Neural cell (in vitro differentiated cells): Measurements from ENCODE around the gene OBSCN. TPM values are rescaled to one million over a fixed set of nuclear protein-coding genes. Genes with fewer than 3 reads are reported as not detected.
"Not testable (repeated sequence)": the region's sequence is repeated elsewhere in the genome, so short reads cannot be mapped to it uniquely, and the experiment has no call there.

Experiments used
- H2AFZ ChIP-seq: fragments of 200-600, 300-800 bp; sonication (generic), shearing (Covaris generic); 2 replicates; pipeline ENCODE4 v1.6.0; 2014; ENCODE audit warnings: low read depth, mild to moderate bottlenecking, antibody characterized with exemption, low read length, moderate library complexity
- H3F3A ChIP-seq: fragments of 200-600 bp; shearing (Covaris generic); 2 replicates; pipeline ENCODE4 v1.6.1; 2016; ENCODE audit warnings: mild to moderate bottlenecking, moderate library complexity, mixed read lengths, antibody characterized with exemption, low read length; ENCODE audit not compliant: insufficient read depth, poor library complexity, severe bottlenecking
- H3K27ac ChIP-seq: fragments of 200-600, 300-800 bp; sonication (generic), shearing (Covaris generic); 2 replicates; pipeline ENCODE4 v1.5.1; 2014; ENCODE audit warnings: mild to moderate bottlenecking, low read length, moderate library complexity
- H3K27me3 ChIP-seq: fragments of 300-800, 200-600 bp; sonication (generic), shearing (Covaris generic); 2 replicates; pipeline ENCODE4 v1.6.0; 2014; ENCODE audit warnings: mild to moderate bottlenecking, low read depth, low read length, moderate library complexity; ENCODE audit not compliant: insufficient read depth
- H3K36me3 ChIP-seq: fragments of 300-800, 200-600 bp; sonication (generic), shearing (Covaris generic); 2 replicates; pipeline ENCODE4 v1.5.1; 2014; ENCODE audit warnings: mild to moderate bottlenecking, antibody characterized with exemption, low read length, moderate library complexity; ENCODE audit not compliant: insufficient read depth
- H3K4me2 ChIP-seq: fragments of 300-800, 200-600 bp; sonication (generic), shearing (Covaris generic); 2 replicates; pipeline ENCODE4 v1.6.0; 2014; ENCODE audit warnings: mild to moderate bottlenecking, low read length
- H3K4me3 ChIP-seq: fragments of 300-800, 200-600 bp; sonication (generic), shearing (Covaris generic); 2 replicates; pipeline ENCODE4 v1.5.1; 2014; ENCODE audit warnings: mild to moderate bottlenecking, low read length, moderate library complexity
- H3K79me2 ChIP-seq: fragments of 200-600 bp; shearing (Covaris generic); replicated peaks from 2 replicates; pipeline ENCODE4 v1.6.0; 2014; ENCODE audit warnings: mild to moderate bottlenecking, low read length, moderate library complexity; ENCODE audit not compliant: insufficient read depth
- H3K9ac ChIP-seq: fragments of 300-800, 200-600 bp; sonication (generic), shearing (Covaris generic); 2 replicates; pipeline ENCODE4 v1.6.1; 2016; ENCODE audit warnings: mild to moderate bottlenecking, low read length, mixed read lengths
- H3K9me2 ChIP-seq: fragments of 200-600 bp; shearing (Covaris generic); 2 replicates; pipeline ENCODE4 v1.6.1; 2016; ENCODE audit warnings: mild to moderate bottlenecking, low read length, mixed read lengths; ENCODE audit not compliant: insufficient read depth
- H3K9me3 ChIP-seq: fragments of 200-600, 300-800 bp; sonication (generic), shearing (Covaris generic); 2 replicates; pipeline ENCODE4 v1.6.1; 2016; ENCODE audit warnings: mild to moderate bottlenecking, mixed run types, low read length, moderate library complexity, mixed read lengths
- H4K20me1 ChIP-seq: fragments of 200-600 bp; shearing (Covaris generic); 2 replicates; pipeline ENCODE4 v1.6.1; 2016; ENCODE audit warnings: mild to moderate bottlenecking, mixed run types; ENCODE audit not compliant: insufficient read depth
- EZH2 ChIP-seq: fragments of 200-600, 300-800 bp; shearing (Covaris generic), sonication (generic); IDR thresholded peaks from 2 replicates; pipeline ENCODE4 v1.6.1; 2014; ENCODE audit warnings: antibody characterized with exemption, low read length, borderline replicate concordance, mild to moderate bottlenecking; ENCODE audit not compliant: insufficient read depth, poor library complexity, severe bottlenecking
- MXI1 ChIP-seq: fragments of 450-650 bp; conservative IDR thresholded peaks from 2 replicates; pipeline ENCODE4 v1.6.1; 2014; ENCODE audit warnings: antibody characterized with exemption, mild to moderate bottlenecking; ENCODE audit not compliant: poor library complexity, severe bottlenecking
- POLR2AphosphoS5 ChIP-seq: IDR thresholded peaks from 2 replicates; pipeline ENCODE4 v1.6.1; 2012
- RAD21 ChIP-seq: fragments of 450-650 bp; conservative IDR thresholded peaks from 2 replicates; pipeline ENCODE4 v1.6.1; 2014; ENCODE audit warnings: antibody characterized with exemption, mild to moderate bottlenecking, moderate library complexity
- SMC3 ChIP-seq: fragments of 450-650 bp; conservative IDR thresholded peaks from 2 replicates; pipeline ENCODE4 v1.6.1; 2014; ENCODE audit warnings: antibody characterized with exemption, mild to moderate bottlenecking, moderate library complexity; ENCODE audit not compliant: poor library complexity
- TAF1 ChIP-seq: IDR thresholded peaks from 2 replicates; pipeline ENCODE4 v1.6.1; 2012; ENCODE audit warnings: low read depth
- polyA plus RNA-seq: library from polyadenylated mRNA; depleted of rRNA; stranded (reverse); fragments of >200 nt; gene quantifications from 2 replicates; pipeline ENCODE4 v1.2.3, GENCODE V29; 2014
- TF ChIP-seq, protein P1 (sequence below): fragments of 450-650 bp; IDR thresholded peaks from 2 replicates; pipeline ENCODE4 v1.5.1; 2014; ENCODE audit warnings: antibody characterized with exemption, mild to moderate bottlenecking, moderate library complexity; ENCODE audit not compliant: poor library complexity, severe bottlenecking
- TF ChIP-seq, protein P2 (sequence below): IDR thresholded peaks from 2 replicates; pipeline ENCODE4 v1.6.1; 2012; ENCODE audit warnings: borderline replicate concordance

OBSCN gene
- polyA plus RNA-seq, 1 donor from 2014 or later = 7.2 TPM

DNA sequence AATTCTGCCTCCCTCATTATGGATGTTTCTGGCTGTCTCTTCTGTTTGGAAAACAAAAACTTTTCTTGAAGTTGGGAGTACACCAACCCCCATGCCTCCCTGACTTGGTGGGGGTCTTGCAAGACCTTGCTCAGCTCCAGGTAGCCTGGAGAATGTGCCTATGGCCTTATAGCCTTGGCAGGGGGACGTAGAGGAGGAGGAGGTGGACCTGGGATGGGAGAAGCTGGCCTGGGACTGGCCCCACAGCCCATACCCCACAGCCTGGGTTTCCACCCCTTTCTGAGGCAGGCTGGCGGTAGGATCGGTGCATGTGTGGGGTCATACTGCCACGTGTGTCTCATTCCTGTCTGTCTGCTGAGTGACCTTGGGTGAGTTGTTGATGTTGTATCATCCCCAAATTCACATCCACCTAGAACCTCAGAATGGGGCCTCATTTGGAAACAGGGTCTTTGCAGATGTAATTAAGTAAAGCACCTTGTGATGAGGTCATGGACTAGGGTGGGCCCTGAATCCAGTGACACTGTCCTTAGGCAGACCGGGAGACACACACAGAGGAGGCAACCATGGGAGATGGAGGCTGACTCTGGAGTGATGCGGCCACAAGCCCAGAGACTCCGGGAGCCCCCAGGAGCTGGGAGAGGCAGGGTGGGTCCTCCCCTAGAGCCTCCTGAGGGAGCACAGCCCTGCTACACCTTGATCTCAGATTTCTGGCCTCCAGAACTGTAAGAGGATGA, 18.5 kb downstream of the OBSCN start:
- Histone ChIP-seq H2AFZ (no peak overlapping the region), H3K9me3 (no peaks in the 10 kb centered on the region), H3K27me3 (no peaks in the 10 kb centered on the region), H3K9me2 (no peaks in the 10 kb centered on the region), H3K4me3 (no peak overlapping the region), H3F3A (no peaks in the 10 kb centered on the region), H3K79me2 (no peaks in the 10 kb centered on the region), H3K36me3 (no peaks in the 10 kb centered on the region), H3K27ac (no peak overlapping the region), H4K20me1 (no peaks in the 10 kb centered on the region), H3K9ac (no peak overlapping the region), H3K4me2 (no peak overlapping the region)
- no peak for TF ChIP-seq SMC3
- TF ChIP-seq MXI1 = no peak
- TF ChIP-seq, protein P1, sequence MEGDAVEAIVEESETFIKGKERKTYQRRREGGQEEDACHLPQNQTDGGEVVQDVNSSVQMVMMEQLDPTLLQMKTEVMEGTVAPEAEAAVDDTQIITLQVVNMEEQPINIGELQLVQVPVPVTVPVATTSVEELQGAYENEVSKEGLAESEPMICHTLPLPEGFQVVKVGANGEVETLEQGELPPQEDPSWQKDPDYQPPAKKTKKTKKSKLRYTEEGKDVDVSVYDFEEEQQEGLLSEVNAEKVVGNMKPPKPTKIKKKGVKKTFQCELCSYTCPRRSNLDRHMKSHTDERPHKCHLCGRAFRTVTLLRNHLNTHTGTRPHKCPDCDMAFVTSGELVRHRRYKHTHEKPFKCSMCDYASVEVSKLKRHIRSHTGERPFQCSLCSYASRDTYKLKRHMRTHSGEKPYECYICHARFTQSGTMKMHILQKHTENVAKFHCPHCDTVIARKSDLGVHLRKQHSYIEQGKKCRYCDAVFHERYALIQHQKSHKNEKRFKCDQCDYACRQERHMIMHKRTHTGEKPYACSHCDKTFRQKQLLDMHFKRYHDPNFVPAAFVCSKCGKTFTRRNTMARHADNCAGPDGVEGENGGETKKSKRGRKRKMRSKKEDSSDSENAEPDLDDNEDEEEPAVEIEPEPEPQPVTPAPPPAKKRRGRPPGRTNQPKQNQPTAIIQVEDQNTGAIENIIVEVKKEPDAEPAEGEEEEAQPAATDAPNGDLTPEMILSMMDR = no peak
- no peak for TF ChIP-seq EZH2
- TF ChIP-seq, protein P2, sequence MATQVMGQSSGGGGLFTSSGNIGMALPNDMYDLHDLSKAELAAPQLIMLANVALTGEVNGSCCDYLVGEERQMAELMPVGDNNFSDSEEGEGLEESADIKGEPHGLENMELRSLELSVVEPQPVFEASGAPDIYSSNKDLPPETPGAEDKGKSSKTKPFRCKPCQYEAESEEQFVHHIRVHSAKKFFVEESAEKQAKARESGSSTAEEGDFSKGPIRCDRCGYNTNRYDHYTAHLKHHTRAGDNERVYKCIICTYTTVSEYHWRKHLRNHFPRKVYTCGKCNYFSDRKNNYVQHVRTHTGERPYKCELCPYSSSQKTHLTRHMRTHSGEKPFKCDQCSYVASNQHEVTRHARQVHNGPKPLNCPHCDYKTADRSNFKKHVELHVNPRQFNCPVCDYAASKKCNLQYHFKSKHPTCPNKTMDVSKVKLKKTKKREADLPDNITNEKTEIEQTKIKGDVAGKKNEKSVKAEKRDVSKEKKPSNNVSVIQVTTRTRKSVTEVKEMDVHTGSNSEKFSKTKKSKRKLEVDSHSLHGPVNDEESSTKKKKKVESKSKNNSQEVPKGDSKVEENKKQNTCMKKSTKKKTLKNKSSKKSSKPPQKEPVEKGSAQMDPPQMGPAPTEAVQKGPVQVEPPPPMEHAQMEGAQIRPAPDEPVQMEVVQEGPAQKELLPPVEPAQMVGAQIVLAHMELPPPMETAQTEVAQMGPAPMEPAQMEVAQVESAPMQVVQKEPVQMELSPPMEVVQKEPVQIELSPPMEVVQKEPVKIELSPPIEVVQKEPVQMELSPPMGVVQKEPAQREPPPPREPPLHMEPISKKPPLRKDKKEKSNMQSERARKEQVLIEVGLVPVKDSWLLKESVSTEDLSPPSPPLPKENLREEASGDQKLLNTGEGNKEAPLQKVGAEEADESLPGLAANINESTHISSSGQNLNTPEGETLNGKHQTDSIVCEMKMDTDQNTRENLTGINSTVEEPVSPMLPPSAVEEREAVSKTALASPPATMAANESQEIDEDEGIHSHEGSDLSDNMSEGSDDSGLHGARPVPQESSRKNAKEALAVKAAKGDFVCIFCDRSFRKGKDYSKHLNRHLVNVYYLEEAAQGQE = no peak
- TF ChIP-seq TAF1 = no peak
- TF ChIP-seq RAD21 = no peak

DNA sequence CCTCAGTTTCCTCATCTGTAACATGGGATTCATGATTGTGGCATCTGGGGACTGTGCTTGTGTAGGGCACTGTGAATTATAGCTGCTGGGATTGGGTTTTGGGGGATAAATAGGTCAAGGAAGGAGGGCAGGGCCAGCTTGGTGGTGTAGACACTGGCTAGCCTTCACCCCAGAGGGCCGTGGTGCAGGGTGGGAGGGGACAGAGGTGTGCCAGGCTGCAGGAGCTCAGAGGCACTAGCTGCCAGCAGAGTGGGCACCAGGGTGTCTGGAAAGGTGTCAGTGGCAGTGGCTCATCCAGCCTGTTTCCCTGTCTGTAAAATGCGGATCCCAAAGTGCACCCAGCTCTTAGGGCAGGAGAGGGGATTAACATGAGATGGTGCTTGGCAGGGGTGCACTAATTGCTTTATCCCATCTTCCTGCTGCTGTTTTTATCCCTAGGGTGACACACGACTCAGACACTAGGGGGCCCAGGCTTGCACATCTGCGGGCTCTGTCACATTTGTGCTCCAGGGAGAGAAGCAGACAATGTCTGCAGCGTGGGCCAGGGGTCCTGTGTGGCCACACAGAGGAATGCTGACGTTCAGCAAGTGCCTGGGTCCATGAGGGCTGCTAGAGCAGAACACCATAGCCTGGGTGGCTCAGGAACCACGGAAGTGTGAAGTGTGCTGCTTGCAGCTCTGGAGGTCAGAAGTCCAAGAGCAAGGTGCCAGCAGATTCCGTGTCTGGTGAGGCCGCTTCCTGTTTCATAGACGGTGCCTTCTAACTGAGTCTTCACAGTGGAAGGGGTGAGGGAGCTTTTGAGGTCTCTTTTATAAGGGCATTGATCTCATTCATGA, 19.3 kb downstream of the OBSCN start:
- Histone ChIP-seq H3K27ac (no peak overlapping the region), H3K9me3 (no peaks in the 10 kb centered on the region), H3K9me2 (no peaks in the 10 kb centered on the region), H3K27me3 (no peaks in the 10 kb centered on the region), H4K20me1 (no peaks in the 10 kb centered on the region), H2AFZ (no peak overlapping the region), H3K4me3 (no peak overlapping the region), H3K36me3 (no peaks in the 10 kb centered on the region), H3K4me2 (no peak overlapping the region), H3F3A (no peaks in the 10 kb centered on the region), H3K79me2 (no peaks in the 10 kb centered on the region), H3K9ac (no peak overlapping the region)
- TF ChIP-seq, protein P2 = no peak
- TF ChIP-seq EZH2 (no peak), RAD21 (no peak), SMC3 (no peak), POLR2AphosphoS5 (no peak), TAF1 (no peak), MXI1 (no peak)
- TF ChIP-seq, protein P1 = no peak

DNA sequence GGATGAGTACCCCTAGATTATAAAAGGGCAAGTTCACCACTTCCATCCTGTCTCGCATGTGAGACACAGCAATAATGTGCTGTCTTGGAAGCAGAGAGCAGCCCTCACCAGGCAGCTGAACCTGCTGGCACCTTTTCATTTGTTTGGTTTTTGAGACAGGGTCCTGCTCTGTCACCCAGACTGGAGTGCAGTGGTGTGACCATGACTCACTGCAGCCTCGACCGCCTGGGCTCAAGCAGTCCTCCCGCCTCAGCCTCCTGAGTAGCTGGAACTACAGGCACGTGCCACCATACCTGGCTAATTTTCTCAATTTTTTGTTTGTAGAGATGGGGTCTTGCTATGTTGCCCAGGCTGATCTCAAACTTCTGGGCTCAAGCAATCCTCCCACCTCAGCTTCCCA, 20.3 kb downstream of the OBSCN start:
- not testable (repeated sequence) for H2AFZ ChIP-seq

More for the DNA sequence above, 20.3 kb downstream of the OBSCN start:
- not testable (repeated sequence) for H4K20me1 ChIP-seq, H3K4me3 ChIP-seq, H3K27me3 ChIP-seq, H3K4me2 ChIP-seq, H3K36me3 ChIP-seq, H3F3A ChIP-seq, H3K9ac ChIP-seq, H3K9me2 ChIP-seq, H3K27ac ChIP-seq, H3K79me2 ChIP-seq, H3K9me3 ChIP-seq
